Lung (tissue), 12 donors: ENCODE measurements around the gene NPPB. TPM values are rescaled to one million over a fixed set of nuclear protein-coding genes. Genes with fewer than 3 reads are reported as not detected.
A peak's percentile ranks its signal among the peaks of the same experiment; 100 is the strongest.

ENCODE experiments used
- ATAC-seq: fragments of 200-7000 bp; cut with Tn5 transposase; one replicate; pipeline ENCODE4 v1.9.1; 2020; ENCODE audit warnings: moderate number of reproducible peaks; ENCODE audit not compliant: insufficient read depth, low FRiP score
- DNase-seq, 3 donors: peaks; one replicate each; pipeline ENCODE4 v3.0.0-alpha.2; 2013 to 2017
- H3K27ac ChIP-seq, 2 donors: one replicate each; pipeline ENCODE4 v1.5.1; 2013; ENCODE audit warnings: mild to moderate bottlenecking in 2 of 2, moderate library complexity in 2 of 2, control low read depth in 1 of 2, inconsistent platforms in 1 of 2, low read depth in 1 of 2, low read length in 1 of 2
- H3K27me3 ChIP-seq, 3 donors: one replicate each; pipeline ENCODE4 v1.5.1; 2013; ENCODE audit warnings: low read length in 2 of 3; ENCODE audit not compliant: control insufficient read depth in 3 of 3, insufficient read depth in 3 of 3
- H3K36me3 ChIP-seq, 4 donors: one replicate each; pipeline ENCODE4 v1.5.1; 2013; ENCODE audit warnings: low read length in 4 of 4, mild to moderate bottlenecking in 1 of 4, moderate library complexity in 1 of 4; ENCODE audit not compliant: control insufficient read depth in 4 of 4, insufficient read depth in 4 of 4
- H3K4me1 ChIP-seq, 5 donors: one replicate each; pipeline ENCODE4 v1.5.1; 2013; ENCODE audit warnings: low read length in 5 of 5, mild to moderate bottlenecking in 2 of 5, moderate library complexity in 1 of 5; ENCODE audit not compliant: control insufficient read depth in 5 of 5, insufficient read depth in 5 of 5
- H3K4me3 ChIP-seq: one replicate; pipeline ENCODE4 v1.5.1; 2013; ENCODE audit warnings: mild to moderate bottlenecking, control low read depth, moderate library complexity
- H3K9ac ChIP-seq, 2 donors: one replicate each; pipeline ENCODE4 v1.5.1; 2013; ENCODE audit warnings: low read length in 2 of 2, control low read depth in 1 of 2; ENCODE audit not compliant: insufficient read depth in 1 of 2
- H3K9me3 ChIP-seq, 4 donors: one replicate each; pipeline ENCODE4 v1.5.1; 2013; ENCODE audit warnings: low read length in 3 of 4, mild to moderate bottlenecking in 1 of 4, moderate library complexity in 1 of 4; ENCODE audit not compliant: control insufficient read depth in 4 of 4, insufficient read depth in 3 of 4
- CTCF ChIP-seq: IDR thresholded peaks from 2 replicates; pipeline ENCODE4 v1.5.1; 2012; ENCODE audit warnings: mild to moderate bottlenecking; ENCODE audit errors: control extremely low read depth, extremely low read depth
- WGBS, 2 donors: extraction: QIAGEN DNeasy Blood & Tissue Kit; methylation state at CpG; one replicate each; pipeline ENCODE4 v1.1.7; 2013; 5-methylcytosine and 5-hydroxymethylcytosine counted together
- polyA plus RNA-seq, 2 donors: library from polyadenylated mRNA; stranded (reverse); fragments of 200-250 nt; gene quantifications; one replicate each; pipeline ENCODE4 v1.2.1, GENCODE V29; 2013
- total RNA-seq, 2 donors: library from RNA; depleted of rRNA in 1 of 2; stranded (reverse); fragments of >200 nt in 1 of 2; gene quantifications; one replicate each; pipeline ENCODE4 v1.2.1, GENCODE V29; 2014 to 2021
- donor health status: control.
- donor health status: control.
- donor health status: Bipolar disorder and iron deficiency.
- donor health status: healthy.
- donor health status: DM: yes; HTN: yes; CAD: no.

NPPB gene
- total and polyA plus RNA-seq, 4 donors: 0.45 to 3.6 (median 1.1) TPM; not detected in 1

DNA sequence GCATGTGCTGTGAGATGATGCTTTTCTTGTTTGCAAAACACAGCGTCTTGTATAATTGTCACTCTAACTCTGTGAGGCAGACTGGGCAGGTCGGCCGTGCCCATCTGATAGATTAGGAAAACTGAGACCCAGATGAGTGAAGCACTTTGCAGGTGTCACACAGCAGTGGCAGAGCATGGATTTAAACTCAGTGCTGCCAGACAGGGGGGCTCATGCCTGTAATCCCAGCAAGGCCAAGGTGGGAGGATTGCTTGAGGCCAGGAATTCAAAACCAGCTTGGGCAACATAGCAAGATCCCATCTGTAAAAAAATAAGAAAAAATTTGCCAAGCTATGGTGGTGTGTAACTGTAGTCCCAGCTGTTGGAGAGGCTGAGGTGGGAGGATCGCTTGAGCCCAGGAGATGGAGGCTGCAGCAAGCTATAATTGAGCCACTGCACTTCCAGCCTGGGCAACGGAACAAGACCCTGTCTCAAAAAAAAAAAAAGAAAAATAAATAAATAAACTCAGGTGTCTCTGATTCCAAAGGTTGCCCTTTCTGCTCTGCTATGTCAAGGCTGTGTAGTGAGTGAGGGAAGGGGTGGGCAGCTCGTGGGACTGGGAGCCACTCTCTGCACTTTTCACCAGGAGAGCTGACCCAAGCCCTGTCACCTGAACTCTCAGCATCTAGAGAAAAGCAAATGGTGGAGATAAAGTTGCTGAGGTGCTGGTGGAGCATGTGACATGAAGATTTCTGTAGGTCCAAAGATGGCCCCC lies 32.9 kb upstream of the NPPB start:
- Histone ChIP-seq H3K4me1 (no peaks in the 10 kb centered on the region), H3K27ac (no peak overlapping the region), H3K27me3 (peaks cover 0 to 8% (median 0%) of the 10 kb centered on the region in 3 donors), H3K9ac (no peak overlapping the region), H3K4me3 (no peak overlapping the region), H3K36me3 (no peaks in the 10 kb centered on the region), H3K9me3 (no peaks in the 10 kb centered on the region)
- DNase-seq (no peak), ATAC-seq (no peak)
- 80 to 91% methylated on average over 6 of the region's 6 CpGs for WGBS, 2 donors
- no peak for TF ChIP-seq CTCF

DNA sequence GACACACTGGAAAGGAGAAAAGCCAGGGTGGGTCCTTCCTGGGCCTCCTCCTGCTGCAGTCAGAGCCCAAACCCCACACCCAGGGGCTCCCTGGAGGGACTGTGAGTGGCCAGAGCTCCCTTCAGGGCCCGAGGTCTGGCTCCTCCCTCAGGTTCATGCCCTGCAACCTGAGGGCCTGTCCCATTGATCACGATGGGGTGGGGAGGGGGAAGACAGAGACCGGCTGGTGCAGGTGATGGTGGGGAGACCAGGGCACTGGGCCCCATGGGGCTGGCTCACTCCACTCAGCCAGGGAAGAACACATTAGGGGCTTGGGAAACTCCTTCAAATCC lies 30.1 kb upstream of the NPPB start:
- ATAC-seq: no peak

DNA sequence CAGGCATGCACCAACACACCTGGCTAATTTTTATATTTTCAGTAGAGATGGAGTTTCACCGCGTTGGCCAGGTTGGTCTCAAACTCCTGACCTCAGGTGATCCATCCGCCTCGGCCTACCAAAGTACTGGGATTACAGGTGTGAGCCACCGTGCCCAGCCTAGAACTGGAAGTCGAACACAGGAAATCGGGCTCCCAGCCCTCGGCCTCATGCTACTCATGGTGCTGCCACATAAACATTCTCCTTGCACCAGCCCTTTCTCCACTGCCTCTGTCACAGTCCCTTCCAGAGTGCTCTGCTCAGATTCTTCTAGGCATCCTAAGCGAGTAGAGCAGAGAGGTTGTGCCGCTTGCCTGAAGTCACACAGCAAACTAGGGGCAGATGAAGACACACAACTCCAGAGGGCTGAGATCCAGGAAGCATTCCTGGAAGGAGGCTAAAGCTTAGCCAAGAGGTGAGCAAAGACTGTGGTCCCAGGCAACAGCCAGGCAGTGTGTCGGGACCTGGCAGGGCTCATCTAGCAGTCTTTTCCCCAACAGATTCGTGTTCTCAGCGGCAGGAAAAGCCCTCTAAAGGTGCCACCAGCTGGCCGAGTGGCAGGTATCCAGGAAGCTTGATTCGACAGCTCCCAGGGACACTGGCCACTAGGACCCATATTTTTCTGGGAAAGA lies 29.6 kb upstream of the NPPB start:
- no peak for TF ChIP-seq CTCF
- WGBS, 2 donors: 83 to 91% methylated on average over 15 of the region's 15 CpGs

More for the DNA sequence above, 30.1 kb upstream of the NPPB start:
- H3K4me1 ChIP-seq: peaks cover 0 to 5% (median 0%) of the 10 kb centered on the region in 5 donors
- WGBS, 2 donors: 50 to 62% methylated on average over 3 of the region's 3 CpGs
- no peak overlapping the region for H3K9ac ChIP-seq
- no peak overlapping the region for H3K4me3 ChIP-seq
- peaks cover 0 to 5% (median 0%) of the 10 kb centered on the region in 3 donors for H3K27me3 ChIP-seq
- H3K27ac ChIP-seq: peak overlapping the region in 1 of 2 donors; percentile 92
- no peaks in the 10 kb centered on the region for H3K36me3 ChIP-seq
- no peaks in the 10 kb centered on the region for H3K9me3 ChIP-seq
- TF ChIP-seq CTCF: no peak
- DNase-seq: no peak

More for the DNA sequence above, 29.6 kb upstream of the NPPB start:
- Histone ChIP-seq H3K4me3 (no peak overlapping the region), H3K9me3 (no peaks in the 10 kb centered on the region), H3K36me3 (no peaks in the 10 kb centered on the region), H3K9ac (no peak overlapping the region), H3K27ac (peak overlapping the region in 1 of 2 donors; percentile 92), H3K4me1 (peaks cover 0 to 5% (median under 1%) of the 10 kb centered on the region in 5 donors), H3K27me3 (peaks cover 0 to 5% (median 0%) of the 10 kb centered on the region in 3 donors)
- no peak for DNase-seq
- ATAC-seq: no peak
